WERI-Rb-1 (cell line): ENCODE measurements around the gene FRS3.

Experiments used
- DNase-seq: peaks from one replicate; pipeline ENCODE4 v3.0.0-alpha.2; 2020
- H3K27ac ChIP-seq: fragments of 250-450 bp; sonication (Bioruptor Pico); 2 replicates; pipeline ENCODE4 v1.5.1; 2020; ENCODE audit warnings: mild to moderate bottlenecking, moderate library complexity
- H3K27me3 ChIP-seq: fragments of 250-450 bp; sonication (Bioruptor Pico); 2 replicates; pipeline ENCODE4 v1.5.1; 2021; ENCODE audit warnings: mild to moderate bottlenecking, low read depth, moderate library complexity; ENCODE audit not compliant: insufficient read depth, severe bottlenecking
- H3K36me3 ChIP-seq: fragments of 250-450 bp; sonication (Bioruptor Pico); 2 replicates; pipeline ENCODE4 v1.5.1; 2020; ENCODE audit warnings: mild to moderate bottlenecking, moderate library complexity
- H3K4me3 ChIP-seq: 2 replicates; pipeline ENCODE4 v1.5.1; 2011; ENCODE audit warnings: low read depth, mild to moderate bottlenecking, control low read depth, low read length
- H3K9me3 ChIP-seq: fragments of 250-450 bp; sonication (Bioruptor Pico); 2 replicates; pipeline ENCODE4 v1.5.1; 2021; ENCODE audit warnings: mild to moderate bottlenecking, moderate library complexity; ENCODE audit not compliant: severe bottlenecking
- CTCF ChIP-seq: IDR thresholded peaks from 2 replicates; pipeline ENCODE4 v1.5.1; 2011; ENCODE audit warnings: low read depth, mild to moderate bottlenecking, control low read depth, inconsistent platforms, low read length

The FRS3 gene

DNA sequence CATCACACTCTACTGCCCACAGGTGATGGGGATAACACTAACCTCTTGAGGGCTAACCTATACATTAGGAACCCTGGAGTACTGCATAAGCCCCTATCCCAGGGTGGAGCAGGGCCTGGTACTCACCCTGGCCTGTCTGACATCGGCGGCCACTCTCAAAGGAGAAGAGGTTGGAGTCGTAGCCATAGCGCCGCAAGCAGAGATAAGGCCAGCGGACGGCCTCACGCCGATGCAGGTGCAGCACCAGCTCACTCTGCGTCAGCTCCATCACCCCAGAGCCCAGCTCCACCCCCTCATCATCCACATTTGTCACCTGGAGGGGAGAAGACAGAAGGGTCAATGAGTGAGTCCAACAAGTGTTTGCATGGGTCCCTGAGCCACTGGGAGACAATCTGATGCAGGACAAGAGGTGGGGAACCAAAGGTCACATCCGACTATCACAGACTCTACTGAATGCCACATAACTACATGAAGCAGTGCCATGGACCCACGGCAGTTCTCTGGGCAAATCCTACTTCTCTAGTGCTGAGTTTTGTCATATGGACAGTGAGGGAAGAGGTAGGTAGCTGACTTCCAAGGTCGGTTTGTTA, 4.3 kb downstream of the FRS3 start:
- TF ChIP-seq CTCF: no peak
- DNase-seq: no peak
- Histone ChIP-seq H3K27ac (no peak overlapping the region), H3K27me3 (no peaks in the 10 kb centered on the region), H3K36me3 (peaks cover 53% of the 10 kb centered on the region), H3K9me3 (no peaks in the 10 kb centered on the region), H3K4me3 (no peak overlapping the region)

DNA sequence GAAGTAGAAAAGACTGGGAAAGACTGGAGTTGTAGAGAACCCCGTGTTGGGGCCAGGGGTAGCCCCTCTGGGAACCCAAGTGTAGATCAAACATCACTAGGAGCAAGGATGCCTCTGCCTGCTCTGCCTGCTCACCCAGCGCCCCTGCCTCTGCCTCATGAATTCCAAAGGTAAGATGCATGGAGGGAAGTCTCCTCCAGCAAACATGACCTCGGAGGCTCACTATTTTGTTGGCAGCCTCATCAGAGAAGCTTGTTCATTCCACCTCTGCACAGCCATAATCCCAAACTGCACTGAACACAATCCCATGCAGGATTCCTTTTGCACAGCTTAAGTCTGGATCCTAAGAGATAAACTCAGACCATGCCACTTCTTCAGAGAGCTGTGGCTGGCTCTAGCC, 4.9 kb downstream of the FRS3 start:
- no peak for DNase-seq
- H3K9me3 ChIP-seq: no peaks in the 10 kb centered on the region
- no peak for TF ChIP-seq CTCF
- peaks cover 55% of the 10 kb centered on the region for H3K36me3 ChIP-seq
- H3K27ac ChIP-seq: no peak overlapping the region
- no peaks in the 10 kb centered on the region for H3K27me3 ChIP-seq
- no peak overlapping the region for H3K4me3 ChIP-seq

DNA sequence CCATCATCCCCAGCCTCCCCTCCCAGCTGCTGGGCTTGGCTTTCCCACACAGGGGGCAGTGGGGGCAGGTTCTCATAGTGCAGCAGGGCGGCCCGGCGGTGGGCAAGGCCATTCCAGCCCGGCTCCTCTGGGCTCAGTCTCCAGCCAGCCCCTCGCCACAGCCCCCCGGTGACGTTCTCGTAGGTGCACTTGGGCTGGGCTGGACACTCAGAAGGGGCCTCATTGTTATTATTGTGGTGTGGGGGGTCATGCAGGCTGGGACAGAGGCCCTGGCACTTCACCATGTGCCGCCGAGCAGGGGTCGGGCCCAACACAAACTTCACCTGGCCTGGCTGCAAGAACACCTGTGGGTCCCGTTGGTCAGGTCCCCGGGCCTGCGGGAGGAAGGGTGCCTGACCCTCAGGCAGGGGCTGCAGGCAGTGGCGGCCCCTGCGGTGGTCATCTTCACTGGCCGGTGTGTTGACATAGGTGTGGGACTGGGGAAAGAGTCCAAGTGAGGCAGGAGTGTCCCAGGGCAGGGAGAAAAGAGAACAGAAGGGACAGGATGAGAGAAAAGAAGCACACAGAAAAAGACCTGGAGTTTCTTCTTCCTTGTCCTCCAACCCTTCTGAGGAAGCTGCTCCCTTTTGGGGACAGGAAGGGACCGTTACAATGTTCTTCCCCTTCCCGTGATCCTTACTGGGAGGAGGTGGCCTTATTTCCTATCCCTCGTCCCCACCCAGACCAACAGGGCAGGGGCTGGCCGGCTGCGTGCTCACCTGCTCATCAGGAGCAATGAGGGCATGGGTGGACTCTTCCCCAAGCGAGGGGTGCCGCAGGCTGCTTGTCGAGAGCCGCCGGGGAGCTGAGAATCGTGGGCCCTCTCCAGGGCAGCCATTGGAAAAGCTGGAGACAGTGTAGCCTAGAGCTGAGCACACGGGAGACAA, 8.4 kb downstream of the FRS3 start:
- DNase-seq: no peak
- peaks cover 56% of the 10 kb centered on the region for H3K36me3 ChIP-seq
- no peaks in the 10 kb centered on the region for H3K27me3 ChIP-seq
- H3K4me3 ChIP-seq: no peak overlapping the region
- no peak overlapping the region for H3K27ac ChIP-seq
- H3K9me3 ChIP-seq: no peaks in the 10 kb centered on the region
- TF ChIP-seq CTCF: no peak

- no peak for TF ChIP-seq CTCF
Observed at GRCh38 chr6:41770381-41771057, 9.2 kb downstream of the FRS3 start.

GRCh38 chr6:41769376-41769775, 10.3 kb downstream of the FRS3 start:
- Histone ChIP-seq H3K27ac (0 out of 2 replicates have a peak overlapping the region, but pooled peaks have one; percentile 1), H3K27me3 (no peaks in the 10 kb centered on the region), H3K36me3 (peaks cover 40% of the 10 kb centered on the region), H3K9me3 (no peaks in the 10 kb centered on the region), H3K4me3 (no peak overlapping the region)
- no peak for TF ChIP-seq CTCF
- no peak for DNase-seq

More at GRCh38 chr6:41770381-41771057, 9.2 kb downstream of the FRS3 start:
- peaks cover 51% of the 10 kb centered on the region for H3K36me3 ChIP-seq
- no peaks in the 10 kb centered on the region for H3K27me3 ChIP-seq
- H3K9me3 ChIP-seq: no peaks in the 10 kb centered on the region
- H3K4me3 ChIP-seq: no peak overlapping the region
- H3K27ac ChIP-seq: no peak overlapping the region
- DNase-seq: no peak
